GM10266 (cell line): ENCODE results near the gene CDHR5.

Experiments used
- DNase-seq: peaks from one replicate; pipeline ENCODE4 v3.0.0; 2012; ENCODE audit errors: extremely low spot score
- CTCF ChIP-seq: IDR thresholded peaks from 2 replicates; pipeline ENCODE4 v1.5.1; 2012; ENCODE audit warnings: mild to moderate bottlenecking, low read depth; ENCODE audit not compliant: control insufficient read depth, insufficient read depth; ENCODE audit errors: missing control alignments

The CDHR5 gene

GRCh38 chr11:587546-587945, 37.2 kb downstream of the CDHR5 start:
- DNase-seq = no peak
- no peak for TF ChIP-seq CTCF

- TF ChIP-seq CTCF = no peak
Observed at GRCh38 chr11:586376-587316, 38.1 kb downstream of the CDHR5 start.

GRCh38 chr11:584287-584686, 40.5 kb downstream of the CDHR5 start:
- DNase-seq = no peak
- TF ChIP-seq CTCF = no peak

More at GRCh38 chr11:586376-587316, 38.1 kb downstream of the CDHR5 start:
- DNase-seq = no peak

- DNase-seq = no peak
- no peak for TF ChIP-seq CTCF
Observed at GRCh38 chr11:581752-582151, 43.0 kb downstream of the CDHR5 start.

GRCh38 chr11:581342-581741, 43.4 kb downstream of the CDHR5 start:
- TF ChIP-seq CTCF = no peak
- no peak for DNase-seq

GRCh38 chr11:579830-580601, 44.7 kb downstream of the CDHR5 start:
- no peak for DNase-seq
- TF ChIP-seq CTCF = no peak

GRCh38 chr11:578276-579035, 46.3 kb downstream of the CDHR5 start:
- no peak for TF ChIP-seq CTCF
- DNase-seq = no peak
